ENCODE results near the gene MRTFA. TPM values are rescaled to one million over a fixed set of nuclear protein-coding genes. Genes with fewer than 3 reads are reported as not detected.
A peak's percentile ranks its signal among the peaks of the same experiment; 100 is the strongest.

MRTFA gene
- polyA plus RNA-seq, 1 experiment: 8.9 TPM

DNA sequence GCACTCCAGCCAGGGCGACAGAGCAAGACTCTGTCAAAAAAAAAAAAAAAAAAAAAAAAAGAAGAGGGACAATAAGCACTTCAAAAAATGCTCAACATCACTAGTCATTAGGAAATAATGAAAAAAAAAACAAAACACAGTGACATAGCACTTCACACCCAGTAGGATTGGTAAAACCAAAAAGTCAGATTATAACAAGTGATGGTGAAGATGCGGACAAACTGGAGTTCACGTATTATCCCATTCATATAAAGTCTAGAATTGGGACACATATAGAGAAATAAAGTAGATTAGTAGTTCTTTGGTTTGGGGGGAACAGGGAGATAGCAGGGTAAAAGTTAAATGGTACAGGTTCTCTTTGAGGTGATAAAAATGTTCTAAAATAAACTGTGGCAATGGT, 64.6 kb downstream of the MRTFA start:
- H3K27me3 ChIP-seq (ENCODE audit: control insufficient read depth, insufficient read depth, low read length): no peaks in the 10 kb centered on the region
- DNase-seq (ENCODE audit: low read depth): no peak
- H3K36me3 ChIP-seq (ENCODE audit: control insufficient read depth, insufficient read depth, low read length): no peaks in the 10 kb centered on the region
- H3K4me3 ChIP-seq (ENCODE audit: low read depth, low read length): no peak overlapping the region
- ChIA-PET CTCF (no interaction called here), POLR2A (no interaction called here)
- TF ChIP-seq, protein P1, sequence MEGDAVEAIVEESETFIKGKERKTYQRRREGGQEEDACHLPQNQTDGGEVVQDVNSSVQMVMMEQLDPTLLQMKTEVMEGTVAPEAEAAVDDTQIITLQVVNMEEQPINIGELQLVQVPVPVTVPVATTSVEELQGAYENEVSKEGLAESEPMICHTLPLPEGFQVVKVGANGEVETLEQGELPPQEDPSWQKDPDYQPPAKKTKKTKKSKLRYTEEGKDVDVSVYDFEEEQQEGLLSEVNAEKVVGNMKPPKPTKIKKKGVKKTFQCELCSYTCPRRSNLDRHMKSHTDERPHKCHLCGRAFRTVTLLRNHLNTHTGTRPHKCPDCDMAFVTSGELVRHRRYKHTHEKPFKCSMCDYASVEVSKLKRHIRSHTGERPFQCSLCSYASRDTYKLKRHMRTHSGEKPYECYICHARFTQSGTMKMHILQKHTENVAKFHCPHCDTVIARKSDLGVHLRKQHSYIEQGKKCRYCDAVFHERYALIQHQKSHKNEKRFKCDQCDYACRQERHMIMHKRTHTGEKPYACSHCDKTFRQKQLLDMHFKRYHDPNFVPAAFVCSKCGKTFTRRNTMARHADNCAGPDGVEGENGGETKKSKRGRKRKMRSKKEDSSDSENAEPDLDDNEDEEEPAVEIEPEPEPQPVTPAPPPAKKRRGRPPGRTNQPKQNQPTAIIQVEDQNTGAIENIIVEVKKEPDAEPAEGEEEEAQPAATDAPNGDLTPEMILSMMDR (IDR thresholded peaks at IDR 0.05; ENCODE audit: insufficient read depth, low read depth, low read length): no peak

DNA sequence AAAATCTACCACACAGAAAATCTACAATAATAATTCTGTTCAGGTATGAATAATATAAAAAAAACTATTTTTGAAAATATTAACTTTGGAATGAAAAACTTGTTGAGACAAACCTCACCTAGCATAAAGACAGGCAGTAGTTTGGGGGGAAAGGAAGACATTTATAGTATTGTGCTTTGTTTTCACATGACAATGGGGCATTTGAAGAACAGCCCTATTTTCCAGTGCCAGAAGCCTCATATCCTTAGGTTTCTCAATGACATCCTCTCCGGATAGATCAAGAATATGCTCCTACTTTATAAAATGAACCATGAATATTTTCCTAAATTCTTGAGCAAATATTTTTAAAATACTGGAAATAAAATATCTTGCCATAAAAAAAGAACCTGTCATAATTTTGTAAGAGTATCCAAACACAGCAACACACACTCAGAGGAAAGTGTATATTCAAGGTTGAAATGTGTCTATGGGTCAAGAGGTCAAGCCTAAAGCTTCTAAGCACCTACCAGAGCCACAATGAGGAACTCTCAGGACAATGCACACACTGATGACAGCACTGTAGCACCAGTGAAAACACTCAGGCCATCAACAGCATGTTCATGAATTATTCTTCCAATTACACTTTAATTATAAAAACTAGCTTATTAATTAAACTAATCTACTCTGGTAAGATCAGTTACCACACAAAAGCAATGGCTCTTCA, 68.7 kb downstream of the MRTFA start:
- ChIA-PET CTCF (interaction anchor here (0.6 kb wide), 1 partner anchor 97 kb away, joined by 3 read pairs; no protein-coding TSS in a partner anchor), POLR2A (interaction anchor here (0.5 kb wide), 1 partner anchor 156 kb away, joined by 3 read pairs; no protein-coding TSS in a partner anchor)
- TF ChIP-seq, protein P1 (IDR thresholded peaks at IDR 0.05; ENCODE audit: insufficient read depth, low read depth, low read length): no peak
- no peaks in the 10 kb centered on the region for H3K27me3 ChIP-seq (ENCODE audit: control insufficient read depth, insufficient read depth, low read length)
- DNase-seq (ENCODE audit: low read depth): no peak
- H3K4me3 ChIP-seq (ENCODE audit: low read depth, low read length): no peak overlapping the region
- H3K36me3 ChIP-seq (ENCODE audit: control insufficient read depth, insufficient read depth, low read length): no peaks in the 10 kb centered on the region

GRCh38 chr22:40567106-40567505, 69.4 kb downstream of the MRTFA start:
- Histone ChIP-seq H3K36me3 (ENCODE audit: control insufficient read depth, insufficient read depth, low read length) (no peaks in the 10 kb centered on the region), H3K4me3 (ENCODE audit: low read depth, low read length) (no peak overlapping the region), H3K27me3 (ENCODE audit: control insufficient read depth, insufficient read depth, low read length) (no peaks in the 10 kb centered on the region)
- no peak for DNase-seq (ENCODE audit: low read depth)
- TF ChIP-seq, protein P1 (IDR thresholded peaks at IDR 0.05; ENCODE audit: insufficient read depth, low read depth, low read length): no peak
- ChIA-PET POLR2A (no interaction called here), CTCF (no interaction called here)

- POLR2A ChIA-PET: no interaction called here
- CTCF ChIA-PET: no interaction called here
- Histone ChIP-seq H3K4me3 (ENCODE audit: low read depth, low read length) (no peak overlapping the region), H3K27me3 (ENCODE audit: control insufficient read depth, insufficient read depth, low read length) (no peaks in the 10 kb centered on the region), H3K36me3 (ENCODE audit: control insufficient read depth, insufficient read depth, low read length) (no peaks in the 10 kb centered on the region)
- TF ChIP-seq, protein P1 (IDR thresholded peaks at IDR 0.05; ENCODE audit: insufficient read depth, low read depth, low read length): no peak
- no peak for DNase-seq (ENCODE audit: low read depth)
Observed at GRCh38 chr22:40560994-40561515, 75.5 kb downstream of the MRTFA start.

GRCh38 chr22:40560551-40560950, 76.0 kb downstream of the MRTFA start:
- Histone ChIP-seq H3K4me3 (ENCODE audit: low read depth, low read length) (no peak overlapping the region), H3K36me3 (ENCODE audit: control insufficient read depth, insufficient read depth, low read length) (no peaks in the 10 kb centered on the region), H3K27me3 (ENCODE audit: control insufficient read depth, insufficient read depth, low read length) (no peaks in the 10 kb centered on the region)
- ChIA-PET CTCF (no interaction called here), POLR2A (no interaction called here)
- TF ChIP-seq, protein P1 (IDR thresholded peaks at IDR 0.05; ENCODE audit: insufficient read depth, low read depth, low read length): no peak
- peak; percentile 11 for DNase-seq (ENCODE audit: low read depth)
